Stimulated activated CD8-positive, alpha-beta memory T cell treated with anti-CD3 and anti-CD28 coated beads, Interleukin-2, amount 100 ng/mL, for 1 hour (primary cell): Measurements from ENCODE around the gene MTA3.
"Not testable (repeated sequence)": the region's sequence is repeated elsewhere in the genome, so short reads cannot be mapped to it uniquely, and the experiment has no call there.

Source experiments
- DNase-seq, 2 donors: peaks; one replicate each; pipeline ENCODE4 v3.0.0-alpha.2; 2020; ENCODE audit warnings: low read depth in 2 of 2

MTA3 gene

GRCh38 chr2:42663106-42663780, 94.8 kb downstream of the MTA3 start:
- DNase-seq = peak; percentile 6 to 16

DNA sequence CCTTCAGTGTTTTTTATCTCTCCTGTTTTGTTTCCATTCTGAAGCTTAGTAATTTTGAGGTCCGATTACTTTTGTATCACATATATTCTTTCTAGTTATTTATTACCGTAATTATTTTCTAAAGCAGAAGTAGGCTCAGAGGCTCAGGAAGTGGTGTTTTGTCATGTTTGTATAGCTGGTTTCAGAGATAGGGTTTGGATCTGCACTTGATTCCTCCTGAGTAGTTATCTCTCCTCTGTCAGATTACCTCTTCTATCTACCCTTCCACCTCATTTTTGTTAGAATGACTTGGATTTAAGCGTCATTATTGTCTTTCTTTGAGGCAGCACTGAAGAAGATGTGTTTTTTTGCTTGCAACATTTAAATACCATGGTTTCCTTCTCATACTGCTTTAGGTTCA, 95.4 kb downstream of the MTA3 start:
- DNase-seq = no peak

DNA sequence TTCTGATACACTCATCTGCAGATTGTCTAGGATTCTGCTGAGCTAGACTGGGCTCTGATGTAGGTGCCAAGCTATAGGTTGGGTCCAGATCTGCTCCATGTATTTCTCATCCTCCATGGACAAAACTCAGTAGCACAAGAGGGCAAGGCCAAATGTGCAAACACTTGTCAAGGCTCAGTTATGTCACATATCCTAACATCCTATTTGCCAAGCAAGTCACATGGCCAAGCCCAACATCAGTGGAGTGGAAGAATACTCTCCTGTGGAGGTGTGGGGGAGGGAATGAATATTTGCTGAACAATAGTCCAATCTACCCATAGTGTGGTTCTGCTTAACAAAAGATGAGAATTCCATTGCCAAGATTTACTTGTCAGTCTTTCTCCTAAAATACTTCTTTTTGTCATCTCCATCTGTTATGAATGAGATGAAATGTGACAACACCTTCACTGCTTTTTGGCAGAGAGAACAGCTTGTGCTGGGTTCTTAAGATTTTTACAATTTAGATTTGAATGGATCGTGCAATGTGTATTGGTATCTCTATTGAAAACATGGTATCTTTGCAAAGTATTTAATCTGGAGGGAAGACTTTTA, 105.7 kb downstream of the MTA3 start:
- no peak for DNase-seq

GRCh38 chr2:42675815-42676214, 107.4 kb downstream of the MTA3 start:
- DNase-seq = no peak

- DNase-seq = no peak
Observed at GRCh38 chr2:42685303-42685702, 116.9 kb downstream of the MTA3 start.

DNA sequence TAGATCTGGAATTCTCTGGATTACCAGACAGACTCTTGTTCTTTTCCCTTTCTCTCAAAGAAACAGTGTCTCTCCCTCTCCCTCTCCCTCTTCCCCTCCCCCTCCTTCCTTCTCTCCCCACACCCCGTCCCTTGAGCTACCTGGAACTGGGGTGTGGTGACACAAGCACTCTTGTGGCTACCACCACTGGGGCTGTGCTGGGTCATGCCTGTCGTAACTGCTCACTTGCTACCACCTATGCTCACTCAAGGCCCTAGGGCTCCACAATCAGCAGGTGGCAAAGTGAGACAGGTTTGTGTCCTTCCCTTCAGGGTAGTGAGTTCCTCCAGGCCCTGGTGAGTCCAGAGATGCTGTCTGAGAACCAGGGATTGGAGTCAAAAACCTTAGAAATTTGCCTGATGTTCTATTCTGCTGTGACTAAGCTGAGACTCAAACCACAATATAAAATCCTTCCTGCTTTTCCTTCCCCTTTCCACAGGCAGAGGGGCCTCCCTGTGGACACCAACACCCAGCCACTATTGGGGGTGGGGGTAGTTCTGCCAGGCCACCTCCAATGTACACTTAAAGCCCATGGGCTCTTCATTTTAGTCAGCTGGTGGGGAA, 124.7 kb downstream of the MTA3 start:
- no peak for DNase-seq

- DNase-seq = no peak
Observed at GRCh38 chr2:42693688-42694479, 125.5 kb downstream of the MTA3 start.

- DNase-seq = no peak
Observed at GRCh38 chr2:42696987-42697386, 128.6 kb downstream of the MTA3 start.

- no peak for DNase-seq
Observed at GRCh38 chr2:42698940-42699339, 130.5 kb downstream of the MTA3 start.

DNA sequence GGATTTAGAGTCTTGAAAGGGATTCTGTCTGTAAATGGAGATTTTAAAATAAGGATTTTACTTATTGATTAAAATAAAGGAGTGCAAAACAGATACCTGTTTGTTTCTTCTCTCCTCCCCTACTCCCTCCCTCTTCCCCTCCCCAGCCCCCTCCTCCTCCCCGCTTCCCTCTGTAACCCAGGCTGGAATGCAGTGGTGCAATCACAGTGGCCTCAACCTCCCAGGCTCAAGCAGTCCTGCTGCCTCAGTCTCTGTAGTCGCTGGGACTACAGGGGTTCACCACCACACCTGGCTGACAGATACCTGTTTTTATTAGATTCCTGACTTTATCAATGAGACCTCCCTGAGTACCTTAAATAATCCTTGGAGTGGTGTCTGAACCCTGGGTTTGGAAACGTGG, 138.4 kb downstream of the MTA3 start:
- no peak for DNase-seq

GRCh38 chr2:42708179-42708578, 139.7 kb downstream of the MTA3 start:
- no peak for DNase-seq

GRCh38 chr2:42711896-42712295, 143.5 kb downstream of the MTA3 start:
- DNase-seq = no peak

GRCh38 chr2:42712934-42713333, 144.5 kb downstream of the MTA3 start:
- no peak for DNase-seq

DNA sequence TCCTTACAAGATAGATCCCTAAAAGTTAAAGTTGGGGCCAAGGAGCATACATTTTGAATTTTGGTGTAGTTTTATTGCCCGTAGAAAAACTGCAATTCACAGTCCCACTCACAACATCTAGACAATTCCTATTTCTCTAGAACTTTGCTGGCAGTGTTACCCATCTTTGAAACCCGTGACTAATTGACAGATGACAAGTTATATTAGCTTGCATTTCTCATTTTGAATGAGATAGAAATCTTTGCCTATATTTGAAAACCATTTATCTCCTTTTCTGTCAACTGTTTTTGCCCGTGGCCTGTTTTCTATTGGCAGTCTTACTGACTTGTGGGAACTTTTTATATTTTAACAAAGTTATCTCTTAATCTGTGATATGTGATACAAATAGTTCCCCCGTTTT, 145.5 kb downstream of the MTA3 start:
- DNase-seq = no peak

- no peak for DNase-seq
Observed at GRCh38 chr2:42714686-42715085, 146.3 kb downstream of the MTA3 start.

DNA sequence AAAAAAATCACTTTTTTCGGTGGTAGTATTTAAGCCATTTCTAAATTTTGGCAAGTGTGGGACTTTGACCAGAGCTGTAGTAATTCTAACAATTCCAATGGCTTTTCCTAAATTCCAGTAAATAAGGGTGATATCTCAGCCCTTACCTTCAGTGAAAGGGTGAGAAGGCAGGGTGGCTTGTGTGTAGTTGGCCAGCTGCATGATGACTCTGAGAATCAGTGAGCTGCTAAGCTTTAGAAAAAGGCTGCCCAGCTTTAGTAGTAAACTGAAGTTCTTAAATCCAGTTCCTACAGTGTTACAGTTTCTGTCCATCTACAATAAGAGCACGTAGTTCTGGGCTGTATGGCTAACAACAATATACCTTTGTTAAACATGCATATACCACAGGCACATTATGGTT, 153.5 kb downstream of the MTA3 start:
- no peak for DNase-seq

DNA sequence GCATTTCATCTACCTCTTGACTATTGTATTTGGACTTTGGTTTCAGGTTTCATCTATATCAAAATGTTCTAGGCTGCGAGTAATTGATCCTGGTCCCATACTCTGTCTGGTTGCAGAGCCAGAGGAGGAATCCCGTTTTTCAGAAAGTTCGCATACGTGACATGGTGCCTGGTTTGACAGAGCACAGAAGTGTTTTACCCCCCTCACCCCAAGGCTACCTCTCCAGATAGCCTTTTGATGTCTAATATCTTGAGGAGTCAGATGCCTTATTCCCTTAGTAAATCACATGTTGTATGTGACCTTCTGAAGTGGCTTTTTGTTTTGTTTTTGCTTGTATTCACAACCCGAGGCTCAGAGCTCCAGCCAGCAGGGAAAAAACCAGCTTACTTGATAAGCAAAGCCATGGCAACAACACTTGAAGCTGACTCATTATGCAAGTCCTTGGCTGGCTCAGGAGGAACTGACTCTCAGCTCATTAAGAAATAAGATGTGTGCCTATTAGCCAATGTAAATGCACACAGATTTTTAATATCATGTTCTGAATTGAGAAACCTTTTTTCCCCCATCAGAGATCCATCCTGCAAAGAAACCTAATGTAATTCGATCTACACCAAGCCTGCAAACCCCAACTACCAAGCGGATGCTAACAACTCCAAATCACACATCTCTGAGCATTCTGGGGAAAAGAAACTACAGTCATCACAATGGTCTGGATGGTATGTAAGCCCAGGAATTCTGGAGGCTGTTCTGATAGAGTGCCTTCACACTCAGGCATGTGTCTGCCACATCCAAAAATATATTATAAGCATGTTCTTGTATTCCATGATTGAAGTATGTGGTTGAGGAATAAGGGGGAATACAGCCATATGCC, 154.1 kb downstream of the MTA3 start:
- no peak for DNase-seq

DNA sequence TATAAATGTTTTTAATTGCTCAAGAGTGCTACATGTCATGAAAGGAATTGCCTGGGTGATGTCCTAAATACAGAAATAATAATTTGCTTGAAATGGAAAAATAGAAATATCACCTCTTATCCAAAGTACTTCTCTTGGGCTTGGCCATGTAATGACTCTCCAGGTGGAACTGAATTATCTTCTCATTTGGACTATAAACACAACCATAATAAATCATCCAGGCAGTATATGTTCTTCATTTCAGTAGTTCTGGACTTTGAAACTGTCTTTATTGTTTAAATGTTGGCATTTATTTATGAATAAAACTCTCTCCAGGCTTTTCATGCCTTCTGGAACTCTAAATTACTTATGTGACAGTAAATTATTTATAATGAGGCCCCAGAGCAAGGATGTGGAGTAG, 155.0 kb downstream of the MTA3 start:
- DNase-seq = no peak

DNA sequence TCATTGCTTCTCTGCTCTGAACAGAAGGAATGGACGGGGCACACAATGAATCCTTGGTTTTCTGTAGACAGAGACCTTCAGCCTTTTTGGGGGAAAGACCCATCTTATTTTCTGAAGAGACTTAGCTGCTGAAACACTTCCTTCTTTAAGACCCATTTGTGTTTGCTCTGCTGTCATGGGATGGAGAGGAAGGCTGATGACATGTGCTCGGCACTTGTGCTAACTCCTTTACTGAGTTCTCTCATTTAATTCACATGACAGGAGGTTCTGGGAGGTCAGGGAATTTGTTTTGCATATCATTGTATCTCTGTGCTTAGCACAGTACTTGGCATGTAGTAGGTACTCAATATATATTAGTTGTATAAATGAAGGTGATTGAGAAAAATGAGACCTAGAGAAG, 156.5 kb downstream of the MTA3 start:
- no peak for DNase-seq

DNA sequence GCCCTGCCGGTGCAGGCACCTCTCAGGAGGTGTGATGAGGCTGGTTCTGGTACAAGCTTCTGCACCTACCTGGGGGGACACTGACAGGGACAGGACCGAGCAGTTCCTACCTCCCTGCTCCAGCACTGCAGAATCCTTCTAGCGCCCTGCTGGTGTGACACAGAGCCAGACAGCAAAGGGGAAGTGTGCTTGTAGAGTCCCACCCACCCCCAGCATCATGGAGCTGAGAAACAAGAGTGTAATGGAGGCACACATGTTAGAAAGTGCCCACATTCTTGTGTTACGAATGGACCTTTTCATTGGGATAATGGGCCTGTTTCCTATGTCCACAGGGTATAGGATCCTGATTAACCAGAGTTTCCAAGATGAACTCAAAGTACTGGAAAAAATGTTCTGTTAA, 157.2 kb downstream of the MTA3 start:
- no peak for DNase-seq

DNA sequence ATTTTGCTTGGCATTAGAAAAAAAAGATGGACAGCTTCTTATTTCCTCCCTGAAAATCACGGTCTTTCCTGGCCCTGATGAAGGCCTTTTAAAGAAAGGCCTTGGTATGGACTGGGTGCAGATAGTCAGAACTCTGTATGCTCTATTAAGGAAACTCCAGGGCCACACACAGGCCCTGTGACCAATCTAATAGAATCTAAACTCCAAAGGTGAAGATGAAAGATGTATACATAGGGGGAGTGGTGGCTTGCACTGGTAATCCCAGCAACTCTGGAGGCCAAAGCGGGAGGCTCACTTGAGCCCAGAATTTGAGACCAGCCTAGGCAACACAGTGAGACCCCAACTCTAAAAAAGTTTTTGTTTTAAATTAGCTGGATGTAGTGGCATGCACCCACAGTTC, 158.2 kb downstream of the MTA3 start:
- no peak for DNase-seq

GRCh38 chr2:42731316-42731715, 162.9 kb downstream of the MTA3 start:
- DNase-seq = not testable (repeated sequence)
